Transverse colon (tissue), 4 donors: ENCODE results near the gene CDC5L. TPM values are rescaled to one million over a fixed set of nuclear protein-coding genes. Genes with fewer than 3 reads are reported as not detected.

Source experiments
- DNase-seq: peaks from one replicate; pipeline ENCODE4 v3.0.0-alpha.2; 2019
- H3K27ac ChIP-seq, 4 donors: fragments of 200-600 bp; sonication (generic); 2 replicates each; pipeline ENCODE4 v1.5.1; 2016 to 2018; ENCODE audit warnings: inconsistent platforms in 4 of 4
- H3K27me3 ChIP-seq: fragments of 200-600 bp; sonication (generic); 2 replicates; pipeline ENCODE4 v1.5.1; 2017; ENCODE audit warnings: inconsistent platforms
- H3K36me3 ChIP-seq, 4 donors: fragments of 200-600 bp; sonication (generic); 2 replicates each; pipeline ENCODE4 v1.5.1; 2017 to 2019; ENCODE audit warnings: inconsistent platforms in 4 of 4
- H3K4me1 ChIP-seq, 4 donors: fragments of 200-600 bp; sonication (generic); 2 replicates each; pipeline ENCODE4 v1.5.1; 2017 to 2020; ENCODE audit warnings: inconsistent platforms in 4 of 4
- H3K4me3 ChIP-seq, 4 donors: fragments of 200-600 bp; sonication (generic); 1 replicate in 1 of 4; 2 replicates in 3 of 4; pipeline versions ENCODE4 v1.5.1 to v1.6.1; 2017 to 2019; ENCODE audit warnings: inconsistent platforms in 4 of 4
- H3K9me3 ChIP-seq, 2 donors: fragments of 200-600 bp; sonication (generic); 2 replicates each; pipeline ENCODE4 v1.5.1; 2017 to 2019; ENCODE audit warnings: inconsistent platforms in 2 of 2
- EP300 ChIP-seq: sonication (generic); formaldehyde crosslinking; IDR thresholded peaks from one replicate; pipeline ENCODE4 v1.6.1; 2017; ENCODE audit warnings: antibody characterized with exemption, low read depth
- POLR2A ChIP-seq: fragments of 450-650 bp; IDR thresholded peaks from one replicate; pipeline ENCODE4 v1.6.1; 2016; ENCODE audit warnings: antibody characterized with exemption, mild to moderate bottlenecking, moderate library complexity
- POLR2AphosphoS5 ChIP-seq, 3 donors: sonication (generic); formaldehyde crosslinking; IDR thresholded peaks; one replicate each; pipeline ENCODE4 v1.6.1; 2016; ENCODE audit warnings: antibody characterized with exemption in 3 of 3
- WGBS, 2 donors: methylation state at CpG; one replicate each; pipeline ENCODE4 v1.1.5; 2018; ENCODE audit warnings: low coverage in 1 of 2; 5-methylcytosine and 5-hydroxymethylcytosine counted together
- in situ Hi-C, 4 donors: fragments of 200-750 bp; cut with MboI; loops; one replicate each; pipeline versions ENCODE4 v1.15.0 to v1.15.1; 2017; ENCODE audit warnings: low sequenced_read_pairs in 3 of 4, low pct_ligation_motif_present in 1 of 4, low pct_unique_long_range_greater_than_20kb in 1 of 4
- intact Hi-C: fragments of 100-400 bp; cut with DNase I; formaldehyde crosslinking; loops from one replicate; pipeline ENCODE4 v1.15.1; 2023; ENCODE audit warnings: low total_unique reads
- small RNA-seq, 4 donors: library from RNA; depleted of rRNA; stranded (forward); fragments of <200 nt; gene quantifications; one replicate each; pipeline ENCODE3, GENCODE V24; 2016
- total RNA-seq, 4 donors: library from RNA; depleted of rRNA; stranded (reverse); fragments of >200 nt; gene quantifications; one replicate each; pipeline ENCODE4 v1.1.0, GENCODE V29; 2016
- TF ChIP-seq, protein P1 (sequence below), 5 experiments: fragments of 200-600 bp in 3 of 5; fragments of 450-650 bp in 2 of 5; sonication (generic) in 3 of 5; IDR thresholded peaks; 1 replicate in 2 of 5; 2 replicates in 3 of 5; pipeline ENCODE4 v1.5.1; 2016 to 2017; ENCODE audit warnings: antibody characterized with exemption in 5 of 5, inconsistent platforms in 3 of 5, mild to moderate bottlenecking in 2 of 5, moderate library complexity in 1 of 5

Gene CDC5L
- total RNA-seq, 4 donors from 2014 or later = 8.2 to 49.6 (median 15.2) TPM

- H3K27ac ChIP-seq = no peak overlapping the region
- in situ Hi-C loops = loop anchor here in 2 of 4 donors (25.0 kb wide), 2 partner anchors 1214 to 1414 kb away; no protein-coding TSS in a partner anchor
- no peaks in the 10 kb centered on the region for H3K9me3 ChIP-seq
- WGBS, 2 donors = 80 to 81% methylated on average over 1 to 5 of the region's 5 CpGs
- no peaks in the 10 kb centered on the region for H3K27me3 ChIP-seq
- TF ChIP-seq, protein P1, sequence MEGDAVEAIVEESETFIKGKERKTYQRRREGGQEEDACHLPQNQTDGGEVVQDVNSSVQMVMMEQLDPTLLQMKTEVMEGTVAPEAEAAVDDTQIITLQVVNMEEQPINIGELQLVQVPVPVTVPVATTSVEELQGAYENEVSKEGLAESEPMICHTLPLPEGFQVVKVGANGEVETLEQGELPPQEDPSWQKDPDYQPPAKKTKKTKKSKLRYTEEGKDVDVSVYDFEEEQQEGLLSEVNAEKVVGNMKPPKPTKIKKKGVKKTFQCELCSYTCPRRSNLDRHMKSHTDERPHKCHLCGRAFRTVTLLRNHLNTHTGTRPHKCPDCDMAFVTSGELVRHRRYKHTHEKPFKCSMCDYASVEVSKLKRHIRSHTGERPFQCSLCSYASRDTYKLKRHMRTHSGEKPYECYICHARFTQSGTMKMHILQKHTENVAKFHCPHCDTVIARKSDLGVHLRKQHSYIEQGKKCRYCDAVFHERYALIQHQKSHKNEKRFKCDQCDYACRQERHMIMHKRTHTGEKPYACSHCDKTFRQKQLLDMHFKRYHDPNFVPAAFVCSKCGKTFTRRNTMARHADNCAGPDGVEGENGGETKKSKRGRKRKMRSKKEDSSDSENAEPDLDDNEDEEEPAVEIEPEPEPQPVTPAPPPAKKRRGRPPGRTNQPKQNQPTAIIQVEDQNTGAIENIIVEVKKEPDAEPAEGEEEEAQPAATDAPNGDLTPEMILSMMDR (IDR thresholded peaks at IDR 0.05) = no peak
- no peak for TF ChIP-seq POLR2AphosphoS5 (IDR thresholded peaks at IDR 0.05)
- H3K4me1 ChIP-seq = no peaks in the 10 kb centered on the region
- intact Hi-C loops = no loop called here
- no peaks in the 10 kb centered on the region for H3K36me3 ChIP-seq
- no peak overlapping the region for H3K4me3 ChIP-seq
- DNase-seq = no peak
These were observed 110.9 kb downstream of the CDC5L start for GRCh38 chr6:44498436-44498835.

- no peak overlapping the region for H3K27ac ChIP-seq
- WGBS, 2 donors = 85% methylated on average over 5 of the region's 5 CpGs; no CpG with 5 or more reads in 1 of the 2 donors
- in situ Hi-C loops (loop anchor here in 2 of 4 donors (25.0 kb wide), 2 partner anchors 1213 to 1413 kb away; no protein-coding TSS in a partner anchor), intact Hi-C loops (no loop called here)
- H3K4me1 ChIP-seq = no peaks in the 10 kb centered on the region
- TF ChIP-seq POLR2A (no peak), EP300 (no peak), POLR2AphosphoS5 (IDR thresholded peaks at IDR 0.05) (no peak)
- TF ChIP-seq, protein P1 (IDR thresholded peaks at IDR 0.05) = no peak
- DNase-seq = no peak
- H3K9me3 ChIP-seq = no peaks in the 10 kb centered on the region
- H3K27me3 ChIP-seq = no peaks in the 10 kb centered on the region
- H3K4me3 ChIP-seq = no peak overlapping the region
- no peaks in the 10 kb centered on the region for H3K36me3 ChIP-seq
These were observed 112.1 kb downstream of the CDC5L start for GRCh38 chr6:44499609-44500008.

Small RNA genes within 50 kb of the gene (small RNA-seq; reads per million reads assigned to genes)
- 0 to 0.28 (median 0) reads per million in 4 donors for gene MIR4642

Other genes starting within 250 kb of the CDC5L start
- gene CAPN11, start 228.9 kb upstream of the CDC5L start, total RNA-seq = 10 to 100 TPM in 1 of 4 donors, 1 to 10 TPM in 2, not detected in 1; 1.6 to 19.8 (median 4.9) TPM
- gene MYMX, start 170.8 kb upstream of the CDC5L start, total RNA-seq = under 1 TPM in 1 of 4 donors, not detected in 3; 0.95 TPM
- 10 to 100 TPM; 25.1 to 45.2 (median 35.6) TPM for gene SLC29A1, start 164.1 kb upstream of the CDC5L start, total RNA-seq
- 100 to 1,000 TPM; 105 to 371 (median 242) TPM for gene HSP90AB1, start 140.6 kb upstream of the CDC5L start, total RNA-seq
- 10 to 100 TPM in 3 of 4 donors, 1 to 10 TPM in 1; 9.0 to 36.4 (median 22.5) TPM for gene SLC35B2, start 130.2 kb upstream of the CDC5L start, total RNA-seq
- 10 to 100 TPM in 3 of 4 donors, 1 to 10 TPM in 1; 2.6 to 67.3 (median 19.0) TPM for gene NFKBIE, start 122.2 kb upstream of the CDC5L start, total RNA-seq
- 1 to 10 TPM in 2 of 4 donors, under 1 TPM in 2; 0.14 to 3.8 (median 1.7) TPM for gene TMEM151B, start 117.3 kb upstream of the CDC5L start, total RNA-seq
- 10 to 100 TPM in 3 of 4 donors, 1 to 10 TPM in 1; 9.1 to 18.3 (median 14.8) TPM for gene AARS2, start 74.4 kb upstream of the CDC5L start, total RNA-seq
- not detected for gene SPATS1, start 45.1 kb upstream of the CDC5L start, total RNA-seq